ENCODE data around the gene DNAI4.

The DNAI4 gene, protein sequence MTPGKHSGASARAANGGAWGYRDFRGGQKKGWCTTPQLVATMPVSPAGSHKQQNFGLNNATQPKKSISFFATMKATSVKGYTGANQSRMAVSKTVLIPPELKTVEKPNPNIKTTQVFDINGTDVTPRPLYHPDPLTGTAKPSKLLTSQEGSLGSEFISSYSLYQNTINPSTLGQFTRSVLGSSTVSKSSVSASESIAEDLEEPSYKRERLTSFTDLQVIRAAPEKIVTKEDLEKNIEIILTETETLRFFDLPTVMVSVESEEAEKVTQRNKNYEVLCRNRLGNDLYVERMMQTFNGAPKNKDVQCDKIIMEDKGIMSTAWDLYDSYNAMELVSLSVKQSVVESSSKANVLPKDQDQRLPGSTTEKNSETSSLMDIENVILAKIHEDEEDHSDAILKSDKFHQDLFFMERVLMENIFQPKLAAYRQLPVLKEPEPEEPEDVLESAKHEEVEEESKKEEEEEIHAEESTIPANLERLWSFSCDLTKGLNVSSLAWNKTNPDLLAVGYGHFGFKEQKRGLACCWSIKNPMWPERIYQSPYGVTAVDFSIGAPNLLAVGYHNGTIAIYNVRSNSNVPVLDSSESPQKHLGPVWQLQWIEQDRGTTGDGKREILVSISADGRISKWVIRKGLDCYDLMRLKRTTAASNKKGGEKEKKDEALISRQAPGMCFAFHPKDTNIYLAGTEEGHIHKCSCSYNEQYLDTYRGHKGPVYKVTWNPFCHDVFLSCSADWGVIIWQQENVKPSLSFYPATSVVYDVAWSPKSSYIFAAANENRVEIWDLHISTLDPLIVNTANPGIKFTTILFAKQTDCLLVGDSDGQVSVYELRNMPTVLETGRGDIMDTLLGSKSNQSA

GRCh38 chr1:66924756-66925557 is at the start of gene DNAI4, which contains the start of gene MIER1:
Gene DNAI4 (minus strand): TSS chr1:66924856. CDS start chr1:66924831, 25 bp downstream.
Gene MIER1 (plus strand): TSS chr1:66924990. CDS start chr1:66925029, 39 bp downstream.
- peaks cover 0 to 6% of the 10 kb centered on the region in 2 experiments; a peak in 1 of 3 replicates for H3K36me3 ChIP-seq (ENCODE audit: control insufficient read depth in 2 of 2, insufficient read depth in 1 of 2, low read length in 2 of 2)
- H3K27ac ChIP-seq (ENCODE audit: extremely low read depth, low read depth, low read length): peak within 1 kb of the TSS; percentile 69
- peaks cover 4% of the 10 kb centered on the region; the same call in 1 of the 2 replicates for H3K4me1 ChIP-seq (ENCODE audit: control insufficient read depth, insufficient read depth, low read length)
- ChIA-PET CTCF (interaction anchor here (0.7 to 0.8 kb wide), 2 partner anchors 21 to 758 kb away, joined by 3 read pairs; no protein-coding TSS in a partner anchor), POLR2A (interaction anchor here (0.8 to 2.8 kb wide), 10 partner anchors 10 to 1572 kb away, joined by 3 to 25 read pairs (median 4); partner anchors contain the start of genes DEPDC1 and SLC35D1)
- H3K4me3 ChIP-seq (ENCODE audit: low read depth, low read length): peak within 1 kb of the TSS; percentile 99
- no peaks in the 10 kb centered on the region for H3K9me3 ChIP-seq (ENCODE audit: control insufficient read depth, insufficient read depth, low read depth, low read length)
- TF ChIP-seq ZBTB26 (tag by site-specific recombination; optimal IDR thresholded peaks at IDR 0.05) (peak; percentile 69), ZNF366 (tag by site-specific recombination; conservative IDR thresholded peaks at IDR 0.05) (peak; percentile 65), ZNF600 (tag by site-specific recombination; IDR thresholded peaks at IDR 0.05) (peak; percentile 96), ZNF121 (tag by site-specific recombination; IDR thresholded peaks at IDR 0.05) (no peak), ZNF596 (tag by site-specific recombination; IDR thresholded peaks at IDR 0.05) (no peak), ZNF48 (tag by site-specific recombination; IDR thresholded peaks at IDR 0.05) (no peak), ZNF785 (tag by site-specific recombination; IDR thresholded peaks at IDR 0.05) (no peak), SETDB1 (IDR thresholded peaks at IDR 0.05; ENCODE audit: insufficient read length, low read length) (no peak), ZNF266 (tag by site-specific recombination; IDR thresholded peaks at IDR 0.05; ENCODE audit: low read depth) (no peak), YY1 (tag by site-specific recombination; IDR thresholded peaks at IDR 0.05) (no peak), KLF10 (tag by site-specific recombination; IDR thresholded peaks at IDR 0.05) (peak; percentile 61; the same call in 1 of the 2 replicates), ZNF18 (tag by site-specific recombination; IDR thresholded peaks at IDR 0.05) (0 out of 2 replicates have a peak, but pooled peaks have one; percentile 31), ZNF510 (tag by site-specific recombination; IDR thresholded peaks at IDR 0.05; ENCODE audit: insufficient replicate concordance) (no peak), ZNF704 (tag by site-specific recombination; IDR thresholded peaks at IDR 0.05) (0 out of 2 replicates have a peak, but pooled peaks have one; percentile 3), TRIM28 (IDR thresholded peaks at IDR 0.05; ENCODE audit: borderline replicate concordance, low read length) (0 out of 2 replicates have a peak, but pooled peaks have one; percentile 85), SCRT2 (tag by site-specific recombination; IDR thresholded peaks at IDR 0.05) (peak; percentile 96), ZNF670 (tag by site-specific recombination; IDR thresholded peaks at IDR 0.05; ENCODE audit: low read depth) (no peak), ZNF302 (tag by site-specific recombination; IDR thresholded peaks at IDR 0.05; ENCODE audit: low read depth) (no peak), PRDM1 (tag by site-specific recombination; IDR thresholded peaks at IDR 0.05) (peak; percentile 52; the same call in 1 of the 2 replicates), ZFP69B (tag by site-specific recombination; IDR thresholded peaks at IDR 0.05) (peak; percentile 33; the same call in 1 of the 2 replicates), IKZF3 (tag by site-specific recombination; IDR thresholded peaks at IDR 0.05) (peak; percentile 98), ZNF37A (tag by site-specific recombination; IDR thresholded peaks at IDR 0.05) (no peak), EGR2 (tag by site-specific recombination; IDR thresholded peaks at IDR 0.05; ENCODE audit: low read depth) (peak; percentile 92)
- TF ChIP-seq, protein P1, sequence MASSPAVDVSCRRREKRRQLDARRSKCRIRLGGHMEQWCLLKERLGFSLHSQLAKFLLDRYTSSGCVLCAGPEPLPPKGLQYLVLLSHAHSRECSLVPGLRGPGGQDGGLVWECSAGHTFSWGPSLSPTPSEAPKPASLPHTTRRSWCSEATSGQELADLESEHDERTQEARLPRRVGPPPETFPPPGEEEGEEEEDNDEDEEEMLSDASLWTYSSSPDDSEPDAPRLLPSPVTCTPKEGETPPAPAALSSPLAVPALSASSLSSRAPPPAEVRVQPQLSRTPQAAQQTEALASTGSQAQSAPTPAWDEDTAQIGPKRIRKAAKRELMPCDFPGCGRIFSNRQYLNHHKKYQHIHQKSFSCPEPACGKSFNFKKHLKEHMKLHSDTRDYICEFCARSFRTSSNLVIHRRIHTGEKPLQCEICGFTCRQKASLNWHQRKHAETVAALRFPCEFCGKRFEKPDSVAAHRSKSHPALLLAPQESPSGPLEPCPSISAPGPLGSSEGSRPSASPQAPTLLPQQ (tag by site-specific recombination; IDR thresholded peaks at IDR 0.05): peak; percentile 64; the same call in 1 of the 2 replicates
- TF ChIP-seq, protein P2, sequence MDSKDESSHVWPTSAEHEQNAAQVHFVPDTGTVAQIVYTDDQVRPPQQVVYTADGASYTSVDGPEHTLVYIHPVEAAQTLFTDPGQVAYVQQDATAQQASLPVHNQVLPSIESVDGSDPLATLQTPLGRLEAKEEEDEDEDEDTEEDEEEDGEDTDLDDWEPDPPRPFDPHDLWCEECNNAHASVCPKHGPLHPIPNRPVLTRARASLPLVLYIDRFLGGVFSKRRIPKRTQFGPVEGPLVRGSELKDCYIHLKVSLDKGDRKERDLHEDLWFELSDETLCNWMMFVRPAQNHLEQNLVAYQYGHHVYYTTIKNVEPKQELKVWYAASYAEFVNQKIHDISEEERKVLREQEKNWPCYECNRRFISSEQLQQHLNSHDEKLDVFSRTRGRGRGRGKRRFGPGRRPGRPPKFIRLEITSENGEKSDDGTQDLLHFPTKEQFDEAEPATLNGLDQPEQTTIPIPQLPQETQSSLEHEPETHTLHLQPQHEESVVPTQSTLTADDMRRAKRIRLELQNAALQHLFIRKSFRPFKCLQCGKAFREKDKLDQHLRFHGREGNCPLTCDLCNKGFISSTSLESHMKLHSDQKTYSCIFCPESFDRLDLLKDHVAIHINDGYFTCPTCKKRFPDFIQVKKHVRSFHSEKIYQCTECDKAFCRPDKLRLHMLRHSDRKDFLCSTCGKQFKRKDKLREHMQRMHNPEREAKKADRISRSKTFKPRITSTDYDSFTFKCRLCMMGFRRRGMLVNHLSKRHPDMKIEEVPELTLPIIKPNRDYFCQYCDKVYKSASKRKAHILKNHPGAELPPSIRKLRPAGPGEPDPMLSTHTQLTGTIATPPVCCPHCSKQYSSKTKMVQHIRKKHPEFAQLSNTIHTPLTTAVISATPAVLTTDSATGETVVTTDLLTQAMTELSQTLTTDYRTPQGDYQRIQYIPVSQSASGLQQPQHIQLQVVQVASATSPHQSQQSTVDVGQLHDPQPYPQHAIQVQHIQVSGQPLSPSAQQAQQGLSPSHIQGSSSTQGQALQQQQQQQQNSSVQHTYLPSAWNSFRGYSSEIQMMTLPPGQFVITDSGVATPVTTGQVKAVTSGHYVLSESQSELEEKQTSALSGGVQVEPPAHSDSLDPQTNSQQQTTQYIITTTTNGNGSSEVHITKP (tag by site-specific recombination; IDR thresholded peaks at IDR 0.05): peak; percentile 78; the same call in 1 of the 2 replicates

Data from HEK293 (cell line).